ENCODE data around the gene CLCN6. TPM values are rescaled to one million over a fixed set of nuclear protein-coding genes. Genes with fewer than 3 reads are reported as not detected.

CLCN6 gene
- total and polyA plus RNA-seq, 2 of the 8 experiments (the other 6 are each of a cell fraction or from before 2014, with no cell fraction given): 15.7 to 26.0 TPM

GRCh38 chr1:11847667-11848372, 41.8 kb downstream of the CLCN6 start, which contains the start of gene NPPA:
Gene NPPA, minus strand, starts transcription at chr1:11847783. Its CDS starts 99 bp downstream, at chr1:11847684.
- no peak within 1 kb of the TSS for H2AFZ ChIP-seq (ENCODE audit: low read length)
- no peak within 1 kb of the TSS for H3K27ac ChIP-seq (ENCODE audit: low read depth, low read length)
- CTCF ChIA-PET (ENCODE audit: partially characterized antibody): interaction anchor here (0.6 to 3.8 kb wide), 14 partner anchors 8 to 119 kb away, joined by 3 to 20 read pairs (median 6); partner anchors contain the start of gene NPPB
- H3K14ac ChIP-seq (ENCODE audit: insufficient read length): no peak within 1 kb of the TSS
- WGBS, 2 experiments (ENCODE audit: extremely low coverage in 1 of 2, insufficient coverage in 1 of 2, insufficient read length in 1 of 2, insufficient replicate concordance in 2 of 2, low coverage in 1 of 2, low lambda C conversion rate in 2 of 2, missing lambda C conversion rate in 1 of 2): 92% methylated on average over 18 of the region's 18 CpGs; no CpG with 5 or more reads in 1 of the 2 experiments
- no peak for TF ChIP-seq RFX5 (IDR thresholded peaks at IDR 0.05; ENCODE audit: borderline replicate concordance, low read depth, low read length)
- no peak for TF ChIP-seq ASH2L (IDR thresholded peaks at IDR 0.05; ENCODE audit: low read length)
- TF ChIP-seq E2F6 (IDR thresholded peaks at IDR 0.05): no peak
- no peak for TF ChIP-seq CREB1 (IDR thresholded peaks at IDR 0.05)
- H3K56ac ChIP-seq (replicated peaks; ENCODE audit: insufficient read length, low read depth, low read length): no peak within 1 kb of the TSS
- no peak within 1 kb of the TSS for H4K5ac ChIP-seq (ENCODE audit: insufficient read length, low read depth, low read length)
- H3K9ac ChIP-seq (replicated peaks in 1 of 4; ENCODE audit: extremely low read depth in 1 of 4, low read depth in 3 of 4, low read length in 3 of 4): no peak within 1 kb of the TSS
- no peak within 1 kb of the TSS for H2BK12ac ChIP-seq (ENCODE audit: low read depth, low read length)
- H3K79me1 ChIP-seq (ENCODE audit: low read depth, low read length): no peaks in the 10 kb centered on the region
- no peak within 1 kb of the TSS for H2BK120ac ChIP-seq (replicated peaks; ENCODE audit: low read depth, low read length)
- no peak within 1 kb of the TSS for H2AK5ac ChIP-seq (ENCODE audit: low read depth, low read length)
- DNase-seq (ENCODE audit: low read depth in 1 of 2, low spot score in 2 of 2) (no peak), FAIRE-seq (no peak)
- no peak within 1 kb of the TSS for H4K91ac ChIP-seq (replicated peaks; ENCODE audit: insufficient read length, low read length)
- no peaks in the 10 kb centered on the region for H3K23me2 ChIP-seq (ENCODE audit: low read depth, low read length)
- no peak within 1 kb of the TSS for H3K18ac ChIP-seq (ENCODE audit: extremely low read depth, low read length)
- H2BK20ac ChIP-seq (ENCODE audit: low read length): no peak within 1 kb of the TSS
- no peak within 1 kb of the TSS for H3K4me3 ChIP-seq (ENCODE audit: extremely low read depth in 1 of 4, insufficient read depth in 2 of 4, low read depth in 3 of 4, low read length in 4 of 4)
- H3K4me1 ChIP-seq (replicated peaks in 1 of 4; ENCODE audit: control insufficient read depth in 3 of 4, insufficient read depth in 4 of 4, low read length in 3 of 4): no peaks in the 10 kb centered on the region
- H3K36me3 ChIP-seq (ENCODE audit: control insufficient read depth in 2 of 4, insufficient read depth in 4 of 4, low read length in 3 of 4): peaks cover 2 to 19% (median 9%) of the 10 kb centered on the region in 4 experiments; a peak in 5 of 8 replicates
- H4K20me1 ChIP-seq (replicated peaks in 1 of 2; ENCODE audit: control insufficient read depth in 1 of 2, insufficient read depth in 2 of 2, low read length in 2 of 2): peaks cover 0 to 5% of the 10 kb centered on the region in 2 experiments
- H3K4me2 ChIP-seq (ENCODE audit: insufficient read depth in 1 of 2, low read depth in 2 of 2, low read length in 2 of 2): no peak within 1 kb of the TSS
- H4K8ac ChIP-seq (ENCODE audit: extremely low read depth, insufficient read depth, low read length): no peak within 1 kb of the TSS
- H2BK5ac ChIP-seq (ENCODE audit: low read depth, low read length): no peak within 1 kb of the TSS
- H3K4ac ChIP-seq (replicated peaks; ENCODE audit: insufficient read length, low read depth, low read length): no peak within 1 kb of the TSS
- no peaks in the 10 kb centered on the region for H3K27me3 ChIP-seq (replicated peaks in 1 of 4; ENCODE audit: control insufficient read depth in 3 of 4, extremely low read depth in 1 of 4, insufficient read depth in 3 of 4, low read length in 3 of 4)
- POLR2A ChIA-PET (ENCODE audit: partially characterized antibody): interaction anchor here (0.8 to 6.6 kb wide), 11 partner anchors 11 to 186 kb away, joined by 3 to 49 read pairs (median 4); partner anchors contain the start of genes MIIP and NPPB
- no peaks in the 10 kb centered on the region for H3K9me3 ChIP-seq (ENCODE audit: insufficient read depth in 2 of 2, low read depth in 1 of 2, low read length in 1 of 2)
- H3K23ac ChIP-seq (ENCODE audit: insufficient read length): no peak within 1 kb of the TSS
- H2BK15ac ChIP-seq (ENCODE audit: low read length): no peak within 1 kb of the TSS
- H3K79me2 ChIP-seq (ENCODE audit: control insufficient read depth in 1 of 2, insufficient read depth in 2 of 2, low read length in 2 of 2): no peaks in the 10 kb centered on the region
